OCI-LY1 (cell line): ENCODE measurements around the gene OPTC.

Experiments
- H2AFZ ChIP-seq: fragments of 200-600 bp; sonication (generic), shearing (Covaris generic); 2 replicates; pipeline ENCODE4 v1.6.0; 2014; ENCODE audit warnings: antibody characterized with exemption, mild to moderate bottlenecking, low read length
- H3F3A ChIP-seq: fragments of 200-600 bp; sonication (generic), shearing (Covaris generic); 2 replicates; pipeline ENCODE4 v1.6.0; 2014; ENCODE audit warnings: mild to moderate bottlenecking, antibody characterized with exemption, low read length, moderate library complexity; ENCODE audit not compliant: insufficient read depth
- H3K27ac ChIP-seq: fragments of 200-600 bp; sonication (generic); 2 replicates; pipeline ENCODE4 v1.5.1; 2014; ENCODE audit warnings: low read length, mixed run types, mild to moderate bottlenecking, low read depth; ENCODE audit not compliant: poor library complexity, severe bottlenecking
- H3K27me3 ChIP-seq: fragments of 200-600 bp; sonication (generic); 2 replicates; pipeline ENCODE4 v1.6.0; 2014; ENCODE audit warnings: antibody characterized with exemption, mild to moderate bottlenecking, low read length, moderate library complexity; ENCODE audit not compliant: insufficient read depth
- H3K36me3 ChIP-seq: fragments of 200-600 bp; sonication (generic); 2 replicates; pipeline ENCODE4 v1.6.1; 2014; ENCODE audit warnings: mild to moderate bottlenecking, antibody characterized with exemption, low read length, moderate library complexity, mixed read lengths; ENCODE audit not compliant: insufficient read depth
- H3K4me1 ChIP-seq: fragments of 200-600 bp; sonication (generic); 2 replicates; pipeline ENCODE4 v1.5.1; 2014; ENCODE audit warnings: mild to moderate bottlenecking, low read length, moderate library complexity; ENCODE audit not compliant: insufficient read depth, severe bottlenecking
- H3K4me2 ChIP-seq: fragments of 200-600 bp; sonication (generic), shearing (Covaris generic); 2 replicates; pipeline ENCODE4 v1.6.1; 2014; ENCODE audit warnings: low read length
- H3K4me3 ChIP-seq: fragments of 200-600 bp; sonication (generic); 2 replicates; pipeline ENCODE4 v1.5.1; 2014; ENCODE audit warnings: low read length, low read depth, mild to moderate bottlenecking, mixed read lengths; ENCODE audit not compliant: poor library complexity, severe bottlenecking
- H3K79me2 ChIP-seq: fragments of 200-600 bp; shearing (Covaris generic); 2 replicates; pipeline ENCODE4 v1.6.1; 2016; ENCODE audit warnings: mixed run types, low read length, mixed read lengths; ENCODE audit not compliant: insufficient read depth
- H3K9ac ChIP-seq: fragments of 200-600 bp; sonication (generic), shearing (Covaris generic); 2 replicates; pipeline ENCODE4 v1.6.1; 2014; ENCODE audit warnings: mild to moderate bottlenecking, low read length, mixed read lengths
- H3K9me2 ChIP-seq: fragments of 200-600 bp; sonication (generic), shearing (Covaris generic); 2 replicates; pipeline ENCODE4 v1.6.1; 2014; ENCODE audit warnings: low read depth, mild to moderate bottlenecking, low read length, mixed read lengths
- H3K9me3 ChIP-seq: fragments of 200-600 bp; shearing (Covaris generic); 2 replicates; pipeline ENCODE4 v1.6.1; 2014; ENCODE audit warnings: low read length, mixed read lengths
- H4K20me1 ChIP-seq: fragments of 200-600 bp; sonication (generic), shearing (Covaris generic); 2 replicates; pipeline ENCODE4 v1.6.0; 2016; ENCODE audit warnings: mild to moderate bottlenecking, low read length; ENCODE audit not compliant: insufficient read depth
- EZH2 ChIP-seq: fragments of 200-600 bp; sonication (generic), shearing (Covaris generic); IDR thresholded peaks from 2 replicates; pipeline ENCODE4 v1.8.0; 2017; ENCODE audit warnings: borderline replicate concordance, mixed run types, mild to moderate bottlenecking, antibody characterized with exemption, low read length, moderate library complexity, mixed read lengths
- TF ChIP-seq, protein P1 (sequence below): fragments of 200-600 bp; sonication (generic), shearing (Covaris generic); IDR thresholded peaks from 2 replicates; pipeline ENCODE4 v1.5.1; 2017; ENCODE audit warnings: mild to moderate bottlenecking, antibody characterized with exemption, low read length, moderate library complexity, mixed read lengths

Gene OPTC

DNA sequence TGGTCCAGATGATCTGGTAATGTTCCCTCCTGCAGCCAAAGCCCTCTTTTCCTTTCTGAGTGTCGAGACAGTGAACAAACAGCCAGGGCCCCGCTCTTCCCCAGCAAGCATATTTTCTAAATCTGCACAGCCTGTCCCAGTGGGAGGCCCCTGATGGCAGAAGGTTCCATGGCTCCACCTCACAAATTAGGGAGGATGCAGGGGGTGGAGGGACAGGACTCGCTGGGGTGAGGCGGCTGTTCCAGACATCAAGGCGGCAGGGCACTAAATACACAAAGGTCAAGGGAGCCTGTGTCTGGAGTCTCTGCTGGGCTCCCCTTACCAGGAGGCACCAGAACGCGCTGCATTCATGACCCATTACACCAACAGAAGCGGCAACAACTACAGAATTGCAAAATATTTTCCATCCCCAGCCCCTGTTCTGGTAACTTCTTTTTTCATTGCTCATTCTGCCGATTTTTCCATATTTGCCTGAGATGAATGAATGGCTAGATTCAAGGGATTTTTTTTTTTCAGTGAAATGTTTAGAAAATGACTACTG, 45.4 kb upstream of the OPTC start:
- H2AFZ ChIP-seq = no peak overlapping the region
- H3F3A ChIP-seq = no peaks in the 10 kb centered on the region
- H3K27me3 ChIP-seq = no peaks in the 10 kb centered on the region
- no peak overlapping the region for H3K4me3 ChIP-seq
- H4K20me1 ChIP-seq = no peaks in the 10 kb centered on the region
- no peaks in the 10 kb centered on the region for H3K9me3 ChIP-seq
- H3K36me3 ChIP-seq = no peaks in the 10 kb centered on the region
- peak overlapping the region; percentile 1; the same call in 1 of the 2 replicates for H3K4me2 ChIP-seq
- TF ChIP-seq, protein P1, sequence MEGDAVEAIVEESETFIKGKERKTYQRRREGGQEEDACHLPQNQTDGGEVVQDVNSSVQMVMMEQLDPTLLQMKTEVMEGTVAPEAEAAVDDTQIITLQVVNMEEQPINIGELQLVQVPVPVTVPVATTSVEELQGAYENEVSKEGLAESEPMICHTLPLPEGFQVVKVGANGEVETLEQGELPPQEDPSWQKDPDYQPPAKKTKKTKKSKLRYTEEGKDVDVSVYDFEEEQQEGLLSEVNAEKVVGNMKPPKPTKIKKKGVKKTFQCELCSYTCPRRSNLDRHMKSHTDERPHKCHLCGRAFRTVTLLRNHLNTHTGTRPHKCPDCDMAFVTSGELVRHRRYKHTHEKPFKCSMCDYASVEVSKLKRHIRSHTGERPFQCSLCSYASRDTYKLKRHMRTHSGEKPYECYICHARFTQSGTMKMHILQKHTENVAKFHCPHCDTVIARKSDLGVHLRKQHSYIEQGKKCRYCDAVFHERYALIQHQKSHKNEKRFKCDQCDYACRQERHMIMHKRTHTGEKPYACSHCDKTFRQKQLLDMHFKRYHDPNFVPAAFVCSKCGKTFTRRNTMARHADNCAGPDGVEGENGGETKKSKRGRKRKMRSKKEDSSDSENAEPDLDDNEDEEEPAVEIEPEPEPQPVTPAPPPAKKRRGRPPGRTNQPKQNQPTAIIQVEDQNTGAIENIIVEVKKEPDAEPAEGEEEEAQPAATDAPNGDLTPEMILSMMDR = no peak
- no peak for TF ChIP-seq EZH2
- peak overlapping the region; percentile 16; the same call in 1 of the 2 replicates for H3K9ac ChIP-seq
- peak overlapping the region; percentile 96 for H3K27ac ChIP-seq
- H3K4me1 ChIP-seq = peaks cover 63% of the 10 kb centered on the region
- no peaks in the 10 kb centered on the region for H3K79me2 ChIP-seq
- no peaks in the 10 kb centered on the region for H3K9me2 ChIP-seq

DNA sequence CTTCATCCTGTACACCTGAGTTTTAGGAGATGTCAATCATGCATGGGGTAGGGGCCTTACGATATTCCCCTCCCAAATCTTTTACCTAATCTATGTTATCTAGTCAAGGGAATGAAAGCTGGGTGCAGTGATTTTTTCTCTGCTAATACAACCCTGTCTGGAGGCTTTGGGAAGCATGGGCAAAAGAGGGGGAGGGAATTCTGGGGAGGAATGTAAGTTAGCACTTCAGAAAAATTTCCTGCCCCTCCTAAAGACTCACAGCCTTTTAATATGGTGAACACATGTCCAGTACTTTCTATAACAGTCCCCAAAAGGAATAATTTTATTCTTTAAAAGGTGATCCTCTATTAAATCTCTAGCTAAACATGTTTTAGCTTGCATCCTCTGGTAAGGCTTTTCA, 44.0 kb upstream of the OPTC start:
- Histone ChIP-seq H3K27me3 (no peaks in the 10 kb centered on the region), H3F3A (no peaks in the 10 kb centered on the region), H3K27ac (peak overlapping the region; percentile 96), H3K9me2 (no peaks in the 10 kb centered on the region), H3K4me2 (peak overlapping the region; percentile 31), H3K4me3 (peak overlapping the region; percentile 32), H4K20me1 (no peaks in the 10 kb centered on the region), H3K4me1 (peaks cover 77% of the 10 kb centered on the region), H2AFZ (no peak overlapping the region), H3K9ac (peak overlapping the region; percentile 36; the same call in 1 of the 2 replicates), H3K36me3 (no peaks in the 10 kb centered on the region), H3K79me2 (no peaks in the 10 kb centered on the region), H3K9me3 (no peaks in the 10 kb centered on the region)
- TF ChIP-seq, protein P1 = no peak

DNA sequence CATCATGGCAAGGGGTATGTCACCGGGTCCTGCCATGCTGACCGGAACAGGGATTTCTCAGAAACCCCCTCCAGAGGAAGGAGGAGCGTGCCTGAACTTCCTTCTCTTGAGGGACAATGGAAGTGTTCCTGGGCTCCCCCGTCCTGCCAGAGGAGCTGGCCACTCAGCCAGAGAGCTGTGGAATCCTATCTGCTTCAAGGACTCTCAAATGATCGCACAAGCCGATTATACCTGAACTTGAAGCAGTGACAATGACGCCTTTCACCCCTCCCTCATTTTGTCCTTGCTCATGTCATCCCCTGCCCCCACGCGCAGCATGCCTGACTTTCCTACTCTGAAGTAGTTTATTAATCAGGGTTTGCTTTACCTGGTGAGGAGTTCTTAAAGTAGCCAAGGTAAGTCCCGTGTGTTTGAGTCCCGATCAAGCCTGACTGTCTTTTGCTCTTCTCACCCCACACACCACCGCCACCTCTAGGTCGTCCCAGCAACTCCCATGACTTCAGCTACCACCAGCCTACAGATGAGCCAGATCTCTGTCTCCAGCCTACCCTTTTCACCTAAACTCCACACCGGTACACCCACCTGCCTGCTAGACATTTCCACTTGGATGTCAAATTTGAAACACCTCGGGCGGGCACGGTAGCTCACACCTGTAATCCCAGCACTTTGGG, 43.3 kb upstream of the OPTC start:
- Histone ChIP-seq H3K79me2 (no peaks in the 10 kb centered on the region), H3K9ac (peak overlapping the region; percentile 36; the same call in 1 of the 2 replicates), H3K4me3 (peak overlapping the region; percentile 32), H3K27ac (peak overlapping the region; percentile 96), H3F3A (no peaks in the 10 kb centered on the region), H3K4me2 (peak overlapping the region; percentile 31), H3K9me3 (no peaks in the 10 kb centered on the region), H3K36me3 (no peaks in the 10 kb centered on the region), H2AFZ (no peak overlapping the region), H3K9me2 (no peaks in the 10 kb centered on the region), H4K20me1 (no peaks in the 10 kb centered on the region), H3K27me3 (no peaks in the 10 kb centered on the region), H3K4me1 (peaks cover 83% of the 10 kb centered on the region)
- TF ChIP-seq, protein P1 = peak; percentile 53
- TF ChIP-seq EZH2 = no peak
